ENCODE data around the gene PEX13.

DNA sequence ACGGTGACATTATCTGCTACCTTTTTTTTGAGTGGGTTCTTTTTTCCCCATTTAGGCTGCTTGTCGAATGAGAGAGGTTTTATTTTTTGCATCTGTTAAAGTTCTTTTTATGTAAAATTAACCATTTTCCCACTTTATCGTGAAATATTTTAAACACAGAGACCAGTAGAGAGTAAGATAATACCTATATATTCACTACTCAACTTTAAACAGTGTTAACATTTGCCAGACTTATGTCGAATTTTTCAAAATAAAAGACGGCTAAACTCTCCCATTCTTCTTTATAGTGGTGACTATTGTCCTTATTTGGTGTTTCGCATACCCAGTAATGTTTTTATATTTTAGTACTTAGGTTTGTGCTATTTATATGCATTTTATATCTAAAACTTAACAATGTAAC lies 1.3 kb downstream of the PEX13 start:
- TF ChIP-seq CTCF (conservative IDR thresholded peaks at IDR 0.05; ENCODE audit: low read length) (no peak), EZH2phosphoT487 (IDR thresholded peaks at IDR 0.05; ENCODE audit: borderline replicate concordance) (no peak)
